H9 (cell line): ENCODE results near the gene BCAT1. TPM values are rescaled to one million over a fixed set of nuclear protein-coding genes. Genes with fewer than 3 reads are reported as not detected.

Experiments
- DNase-seq: peaks from one replicate; pipeline ENCODE4 v3.0.0-alpha.2; 2017
- H2AFZ ChIP-seq: one replicate; pipeline ENCODE4 v1.6.1; 2013; ENCODE audit warnings: mild to moderate bottlenecking, low read length, control low read depth, moderate library complexity
- H2AK5ac ChIP-seq: 2 replicates; pipeline ENCODE4 v1.6.1; 2013; ENCODE audit warnings: low read length, control low read depth, mixed read lengths; ENCODE audit not compliant: insufficient read length
- H2BK120ac ChIP-seq: one replicate; pipeline ENCODE4 v1.6.1; 2013; ENCODE audit warnings: low read depth, mild to moderate bottlenecking, low read length, control low read depth, inconsistent platforms; ENCODE audit not compliant: poor library complexity, severe bottlenecking
- H2BK12ac ChIP-seq: 2 replicates; pipeline ENCODE4 v1.6.1; 2013; ENCODE audit warnings: low read length, control low read depth, mixed read lengths, low read depth; ENCODE audit not compliant: insufficient read length
- H2BK15ac ChIP-seq: 2 replicates; pipeline ENCODE4 v1.6.1; 2013; ENCODE audit warnings: low read depth, low read length, control low read depth
- H2BK20ac ChIP-seq: one replicate; pipeline ENCODE4 v1.6.1; 2013; ENCODE audit warnings: low read depth, mild to moderate bottlenecking, low read length, control low read depth, inconsistent platforms; ENCODE audit not compliant: poor library complexity, severe bottlenecking
- H2BK5ac ChIP-seq: 2 replicates; pipeline ENCODE4 v1.6.1; 2013; ENCODE audit warnings: low read length, control low read depth, mixed read lengths; ENCODE audit not compliant: insufficient read length
- H3K14ac ChIP-seq: 2 replicates; pipeline ENCODE4 v1.6.1; 2013; ENCODE audit warnings: low read length, control low read depth; ENCODE audit not compliant: insufficient read depth
- H3K18ac ChIP-seq: 2 replicates; pipeline ENCODE4 v1.6.1; 2013; ENCODE audit warnings: low read depth, mild to moderate bottlenecking, mixed read lengths, low read length, control low read depth; ENCODE audit not compliant: insufficient read length
- H3K23ac ChIP-seq: 2 replicates; pipeline ENCODE4 v1.6.1; 2013; ENCODE audit warnings: low read length, control low read depth, mixed read lengths, low read depth; ENCODE audit not compliant: insufficient read length
- H3K23me2 ChIP-seq: 2 replicates; pipeline ENCODE4 v1.6.1; 2013; ENCODE audit warnings: low read depth, mild to moderate bottlenecking, mixed read lengths, low read length, control low read depth; ENCODE audit not compliant: insufficient read length, poor library complexity, severe bottlenecking
- H3K27ac ChIP-seq: 2 replicates; pipeline ENCODE4 v1.5.1; 2013; ENCODE audit warnings: low read length, control low read depth, mixed read lengths, low read depth; ENCODE audit not compliant: insufficient read length
- H3K27me3 ChIP-seq: 2 replicates; pipeline ENCODE4 v1.6.1; 2013; ENCODE audit warnings: low read length, control low read depth, inconsistent platforms; ENCODE audit not compliant: insufficient read depth
- H3K4ac ChIP-seq: 2 replicates; pipeline ENCODE4 v1.6.1; 2013; ENCODE audit warnings: low read depth, mild to moderate bottlenecking, control low read depth, inconsistent platforms, low read length, moderate library complexity
- H3K4me1 ChIP-seq: 2 replicates; pipeline ENCODE4 v1.6.1; 2013; ENCODE audit warnings: low read length, control low read depth, inconsistent platforms; ENCODE audit not compliant: insufficient read depth
- H3K4me2 ChIP-seq: 2 replicates; pipeline ENCODE4 v1.6.1; 2013; ENCODE audit warnings: low read length, control low read depth, mixed read lengths; ENCODE audit not compliant: insufficient read length, insufficient read depth
- H3K56ac ChIP-seq: 2 replicates; pipeline ENCODE4 v1.6.1; 2013; ENCODE audit warnings: low read depth, mild to moderate bottlenecking, mixed read lengths, low read length, control low read depth; ENCODE audit not compliant: insufficient read length
- H3K79me1 ChIP-seq: 2 replicates; pipeline ENCODE4 v1.6.1; 2013; ENCODE audit warnings: low read depth, mild to moderate bottlenecking, moderate library complexity, low read length, control low read depth, inconsistent platforms; ENCODE audit not compliant: insufficient read depth, poor library complexity, severe bottlenecking
- H3K79me2 ChIP-seq: 2 replicates; pipeline ENCODE4 v1.6.1; 2013; ENCODE audit warnings: low read length, control low read depth, inconsistent platforms; ENCODE audit not compliant: insufficient read depth
- H3K9ac ChIP-seq: 2 replicates; pipeline ENCODE4 v1.6.1; 2013; ENCODE audit warnings: low read length, control low read depth, mixed read lengths; ENCODE audit not compliant: insufficient read length; ENCODE audit errors: extremely low read depth
- H3K9me3 ChIP-seq: one replicate; pipeline ENCODE4 v1.6.1; 2013; ENCODE audit warnings: low read depth, low read length, inconsistent platforms; ENCODE audit not compliant: control insufficient read depth
- H3T11ph ChIP-seq: one replicate; pipeline ENCODE4 v1.6.1; 2013; ENCODE audit warnings: mild to moderate bottlenecking, low read length, control low read depth, inconsistent platforms
- H4K20me1 ChIP-seq: one replicate; pipeline ENCODE4 v1.6.1; 2013; ENCODE audit not compliant: control insufficient read depth, insufficient read length, insufficient read depth
- H4K5ac ChIP-seq: 2 replicates; pipeline ENCODE4 v1.6.1; 2013; ENCODE audit warnings: low read depth, mild to moderate bottlenecking, mixed read lengths, low read length, control low read depth; ENCODE audit not compliant: insufficient read length
- H4K8ac ChIP-seq: replicated peaks from 2 replicates; pipeline ENCODE4 v1.6.1; 2013; ENCODE audit warnings: low read length, control low read depth, mixed read lengths, low read depth; ENCODE audit not compliant: insufficient read length
- H4K91ac ChIP-seq: 2 replicates; pipeline ENCODE4 v1.6.1; 2013; ENCODE audit warnings: low read depth, mild to moderate bottlenecking, moderate library complexity, mixed read lengths, low read length, control low read depth; ENCODE audit not compliant: insufficient read length
- H3K27ac Mint-ChIP-seq, 3 experiments: 2 replicates in 2 of 3; 3 replicates in 1 of 3; pipeline ENCODE4 v1.8.0; 2020 to 2021; ENCODE audit warnings: mixed read lengths in 3 of 3, mild to moderate bottlenecking in 1 of 3, moderate library complexity in 1 of 3
- H3K27me3 Mint-ChIP-seq: 2 replicates; pipeline ENCODE4 v1.8.0; 2021; ENCODE audit warnings: low read depth, mild to moderate bottlenecking, moderate library complexity, mixed read lengths
- H3K36me3 Mint-ChIP-seq, 3 experiments: 2 replicates in 2 of 3; 3 replicates in 1 of 3; pipeline ENCODE4 v1.8.0; 2020 to 2021; ENCODE audit warnings: low read depth in 3 of 3, mixed read lengths in 3 of 3; ENCODE audit not compliant: insufficient read depth in 1 of 3
- H3K4me1 Mint-ChIP-seq, 2 experiments: 2 replicates each; pipeline ENCODE4 v1.8.0; 2020; ENCODE audit warnings: mixed read lengths in 2 of 2
- H3K4me3 Mint-ChIP-seq, 2 experiments: 2 replicates in 1 of 2; 3 replicates in 1 of 2; pipeline ENCODE4 v1.8.0; 2020 to 2021; ENCODE audit warnings: mild to moderate bottlenecking in 2 of 2, mixed read lengths in 2 of 2, moderate library complexity in 1 of 2
- H3K9me3 Mint-ChIP-seq, 2 experiments: 2 replicates in 1 of 2; 3 replicates in 1 of 2; pipeline ENCODE4 v1.8.0; 2020; ENCODE audit warnings: mild to moderate bottlenecking in 2 of 2, mixed read lengths in 2 of 2, moderate library complexity in 1 of 2
- WGBS: extraction: QIAGEN DNeasy Blood & Tissue Kit; methylation state at CpG from one replicate; pipeline ENCODE4 v1.1.7; 2013; ENCODE audit warnings: missing lambda C conversion rate, low lambda C conversion rate, mixed read lengths; ENCODE audit not compliant: insufficient read length; ENCODE audit errors: extremely low coverage; 5-methylcytosine and 5-hydroxymethylcytosine counted together
- total RNA-seq: library from RNA; stranded (reverse); gene quantifications from 2 replicates; pipeline ENCODE4 v1.2.1, GENCODE V29; 2021
- TF ChIP-seq, protein P1 (sequence below): fragments of 200-600 bp; sonication (generic); conservative IDR thresholded peaks from 3 replicates; pipeline ENCODE4 v1.8.0; 2021; ENCODE audit warnings: antibody characterized with exemption, mild to moderate bottlenecking

BCAT1 gene
- total RNA-seq, 1 experiment from 2014 or later: 244 TPM

DNA sequence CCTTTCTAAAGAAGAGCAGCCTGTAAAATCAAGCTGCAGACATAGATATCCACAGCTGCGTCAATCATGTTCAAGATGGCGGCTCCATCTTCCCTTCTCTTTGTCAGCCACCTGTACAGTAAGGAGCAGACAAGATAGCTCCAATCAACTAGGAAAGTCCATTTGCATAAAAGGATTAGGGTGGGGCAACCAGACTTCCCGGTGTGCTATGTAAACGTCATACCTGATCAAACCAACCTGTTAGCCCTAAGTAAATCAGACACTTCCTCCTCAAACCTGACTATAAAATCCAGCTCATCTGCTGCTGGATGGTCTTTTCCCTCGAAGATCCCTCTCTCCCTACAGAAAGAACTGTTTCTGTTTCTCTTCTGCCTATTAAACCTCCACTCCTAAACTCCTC is 60.1 kb downstream of the BCAT1 start:
- Histone ChIP-seq H2BK5ac (no peak overlapping the region), H3K27ac (no peak overlapping the region), H2BK12ac (no peak overlapping the region), H3K27me3 (no peaks in the 10 kb centered on the region), H3K9me3 (no peaks in the 10 kb centered on the region), H3K23me2 (no peaks in the 10 kb centered on the region), H3K4me2 (no peak overlapping the region), H4K20me1 (no peaks in the 10 kb centered on the region), H4K5ac (no peak overlapping the region), H3T11ph (no peak overlapping the region), H3K23ac (no peak overlapping the region), H2BK20ac (no peak overlapping the region), H3K4me1 (no peaks in the 10 kb centered on the region), H3K4ac (no peak overlapping the region), H3K9ac (no peak overlapping the region), H4K91ac (no peak overlapping the region), H2BK120ac (no peak overlapping the region), H3K79me2 (peaks cover 3% of the 10 kb centered on the region; the same call in 1 of the 2 replicates), H3K56ac (no peak overlapping the region), H2BK15ac (no peak overlapping the region), H2AK5ac (no peak overlapping the region), H3K18ac (no peak overlapping the region), H2AFZ (no peak overlapping the region), H4K8ac (no peak overlapping the region), H3K14ac (no peak overlapping the region), H3K79me1 (peaks cover 6% of the 10 kb centered on the region)
- peaks cover 19 to 23% of the 10 kb centered on the region in 2 experiments for H3K4me1 Mint-ChIP-seq
- no peaks in the 10 kb centered on the region for H3K9me3 Mint-ChIP-seq
- H3K4me3 Mint-ChIP-seq: no peak overlapping the region
- no peak for DNase-seq
- H3K27ac Mint-ChIP-seq: peak overlapping the region in 2 of 3 experiments; percentile 21 to 32; a peak in 4 of 7 replicates
- H3K27me3 Mint-ChIP-seq: no peaks in the 10 kb centered on the region
- TF ChIP-seq, protein P1, sequence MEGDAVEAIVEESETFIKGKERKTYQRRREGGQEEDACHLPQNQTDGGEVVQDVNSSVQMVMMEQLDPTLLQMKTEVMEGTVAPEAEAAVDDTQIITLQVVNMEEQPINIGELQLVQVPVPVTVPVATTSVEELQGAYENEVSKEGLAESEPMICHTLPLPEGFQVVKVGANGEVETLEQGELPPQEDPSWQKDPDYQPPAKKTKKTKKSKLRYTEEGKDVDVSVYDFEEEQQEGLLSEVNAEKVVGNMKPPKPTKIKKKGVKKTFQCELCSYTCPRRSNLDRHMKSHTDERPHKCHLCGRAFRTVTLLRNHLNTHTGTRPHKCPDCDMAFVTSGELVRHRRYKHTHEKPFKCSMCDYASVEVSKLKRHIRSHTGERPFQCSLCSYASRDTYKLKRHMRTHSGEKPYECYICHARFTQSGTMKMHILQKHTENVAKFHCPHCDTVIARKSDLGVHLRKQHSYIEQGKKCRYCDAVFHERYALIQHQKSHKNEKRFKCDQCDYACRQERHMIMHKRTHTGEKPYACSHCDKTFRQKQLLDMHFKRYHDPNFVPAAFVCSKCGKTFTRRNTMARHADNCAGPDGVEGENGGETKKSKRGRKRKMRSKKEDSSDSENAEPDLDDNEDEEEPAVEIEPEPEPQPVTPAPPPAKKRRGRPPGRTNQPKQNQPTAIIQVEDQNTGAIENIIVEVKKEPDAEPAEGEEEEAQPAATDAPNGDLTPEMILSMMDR: no peak
- no CpG with 5 or more reads among the region's 5 CpGs for WGBS
- peaks cover 19 to 64% (median 34%) of the 10 kb centered on the region in 3 experiments; a peak in 6 of 7 replicates for H3K36me3 Mint-ChIP-seq
